Measurements from ENCODE around the gene BRSK2.

DNA sequence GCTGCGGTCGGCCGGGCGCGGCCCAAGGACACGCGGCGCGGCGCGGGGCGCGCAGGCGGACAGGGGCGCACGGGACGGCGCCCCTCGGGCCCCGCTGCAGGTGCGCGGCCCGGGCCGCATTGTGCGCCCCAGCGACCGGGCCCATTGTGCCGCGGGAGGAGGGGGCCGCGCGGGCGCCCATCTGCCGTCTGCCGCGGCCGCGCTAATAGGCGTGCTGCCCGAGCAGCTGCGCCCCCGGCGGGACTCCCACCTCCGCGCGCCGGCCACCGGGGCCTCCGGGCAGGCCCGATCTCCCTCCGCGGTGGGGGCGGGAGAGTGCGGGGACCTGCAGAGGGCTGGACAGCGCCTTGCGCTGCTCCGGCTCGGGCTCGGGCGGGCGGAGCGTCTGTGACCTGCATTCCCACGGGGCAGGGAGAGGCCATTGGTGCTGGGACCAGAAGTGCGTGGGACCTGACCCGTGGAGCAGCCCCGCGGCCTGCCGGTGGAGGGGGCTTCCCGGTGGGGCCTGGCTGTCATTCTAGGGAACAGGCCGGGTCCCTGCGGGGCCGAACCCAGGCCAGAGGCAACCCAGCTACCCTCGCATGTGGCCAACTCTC is 933 bp downstream of the BRSK2 start:
- TF ChIP-seq, protein P1, sequence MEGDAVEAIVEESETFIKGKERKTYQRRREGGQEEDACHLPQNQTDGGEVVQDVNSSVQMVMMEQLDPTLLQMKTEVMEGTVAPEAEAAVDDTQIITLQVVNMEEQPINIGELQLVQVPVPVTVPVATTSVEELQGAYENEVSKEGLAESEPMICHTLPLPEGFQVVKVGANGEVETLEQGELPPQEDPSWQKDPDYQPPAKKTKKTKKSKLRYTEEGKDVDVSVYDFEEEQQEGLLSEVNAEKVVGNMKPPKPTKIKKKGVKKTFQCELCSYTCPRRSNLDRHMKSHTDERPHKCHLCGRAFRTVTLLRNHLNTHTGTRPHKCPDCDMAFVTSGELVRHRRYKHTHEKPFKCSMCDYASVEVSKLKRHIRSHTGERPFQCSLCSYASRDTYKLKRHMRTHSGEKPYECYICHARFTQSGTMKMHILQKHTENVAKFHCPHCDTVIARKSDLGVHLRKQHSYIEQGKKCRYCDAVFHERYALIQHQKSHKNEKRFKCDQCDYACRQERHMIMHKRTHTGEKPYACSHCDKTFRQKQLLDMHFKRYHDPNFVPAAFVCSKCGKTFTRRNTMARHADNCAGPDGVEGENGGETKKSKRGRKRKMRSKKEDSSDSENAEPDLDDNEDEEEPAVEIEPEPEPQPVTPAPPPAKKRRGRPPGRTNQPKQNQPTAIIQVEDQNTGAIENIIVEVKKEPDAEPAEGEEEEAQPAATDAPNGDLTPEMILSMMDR (IDR thresholded peaks at IDR 0.05; ENCODE audit: low read length) = no peak
- no peak for TF ChIP-seq EZH2 (IDR thresholded peaks at IDR 0.05; ENCODE audit: borderline replicate concordance, low read length)
